ENCODE measurements around the gene UBE2R2.
"Not testable (repeated sequence)": the region's sequence is repeated elsewhere in the genome, so short reads cannot be mapped to it uniquely, and the experiment has no call there.

Gene UBE2R2

DNA sequence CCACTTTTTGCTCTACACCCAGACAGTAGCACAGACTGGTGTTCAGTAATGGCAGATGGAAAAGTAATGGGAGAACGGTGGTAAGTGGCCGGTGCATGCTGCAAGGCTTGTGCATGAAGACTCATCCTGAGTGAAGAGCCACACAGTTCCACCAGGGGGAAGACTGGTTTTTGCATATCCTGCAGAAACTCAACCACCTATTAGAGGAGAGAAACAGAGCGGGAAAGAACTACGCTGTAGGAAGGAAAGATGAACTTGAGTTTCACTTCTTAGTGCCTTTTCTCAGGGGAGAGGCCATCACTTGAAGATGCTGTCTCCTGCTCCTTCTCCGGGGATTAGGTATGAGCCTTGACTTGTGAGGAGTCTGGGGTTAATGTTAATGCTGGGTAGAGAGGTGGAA is 31.0 kb upstream of the UBE2R2 start:
- Histone ChIP-seq H3K36me3 (ENCODE audit: control insufficient read depth in 2 of 2, insufficient read depth in 2 of 2, low read length in 2 of 2) (no peaks in the 10 kb centered on the region), H3K4me1 (ENCODE audit: control insufficient read depth, insufficient read depth, low read length) (no peaks in the 10 kb centered on the region), H3K27ac (ENCODE audit: low read length) (no peak overlapping the region), H3K9ac (ENCODE audit: low read length in 2 of 2) (no peak overlapping the region), H3K27me3 (ENCODE audit: control insufficient read depth in 1 of 2, insufficient read depth in 2 of 2, low read length in 2 of 2) (no peaks in the 10 kb centered on the region), H3K4me3 (ENCODE audit: low read length in 2 of 2) (no peak overlapping the region), H3K9me3 (ENCODE audit: control insufficient read depth in 2 of 2, low read length in 2 of 2) (no peaks in the 10 kb centered on the region)

DNA sequence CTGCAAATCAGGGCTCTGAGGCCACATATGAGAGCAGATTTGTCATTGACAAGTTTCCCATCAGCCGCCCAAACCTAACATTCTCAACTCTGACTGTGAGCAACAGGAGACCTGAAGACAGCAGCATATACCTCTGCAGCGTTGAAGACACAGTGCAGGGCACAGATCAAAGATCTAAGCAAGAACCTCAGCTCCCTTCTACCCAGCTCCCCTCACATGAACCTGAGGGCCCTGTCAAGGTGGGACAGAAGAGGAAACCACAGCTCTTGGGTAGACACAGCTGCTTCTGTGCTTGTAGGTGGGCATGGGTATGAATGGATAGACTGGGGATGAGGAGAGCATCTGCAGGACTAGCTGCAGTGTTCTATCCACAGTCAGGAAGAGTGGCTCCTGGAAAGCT is 30.3 kb upstream of the UBE2R2 start:
- no peak overlapping the region for H3K9ac ChIP-seq (ENCODE audit: low read length in 2 of 2)
- no peak overlapping the region for H3K27ac ChIP-seq (ENCODE audit: low read length)
- H3K9me3 ChIP-seq (ENCODE audit: control insufficient read depth in 2 of 2, low read length in 2 of 2), result no peaks in the 10 kb centered on the region
- H3K4me3 ChIP-seq (ENCODE audit: low read length in 2 of 2), result no peak overlapping the region
- H3K4me1 ChIP-seq (ENCODE audit: control insufficient read depth, insufficient read depth, low read length), result no peaks in the 10 kb centered on the region
- H3K27me3 ChIP-seq (ENCODE audit: control insufficient read depth in 1 of 2, insufficient read depth in 2 of 2, low read length in 2 of 2), result no peaks in the 10 kb centered on the region
- no peaks in the 10 kb centered on the region for H3K36me3 ChIP-seq (ENCODE audit: control insufficient read depth in 2 of 2, insufficient read depth in 2 of 2, low read length in 2 of 2)

DNA sequence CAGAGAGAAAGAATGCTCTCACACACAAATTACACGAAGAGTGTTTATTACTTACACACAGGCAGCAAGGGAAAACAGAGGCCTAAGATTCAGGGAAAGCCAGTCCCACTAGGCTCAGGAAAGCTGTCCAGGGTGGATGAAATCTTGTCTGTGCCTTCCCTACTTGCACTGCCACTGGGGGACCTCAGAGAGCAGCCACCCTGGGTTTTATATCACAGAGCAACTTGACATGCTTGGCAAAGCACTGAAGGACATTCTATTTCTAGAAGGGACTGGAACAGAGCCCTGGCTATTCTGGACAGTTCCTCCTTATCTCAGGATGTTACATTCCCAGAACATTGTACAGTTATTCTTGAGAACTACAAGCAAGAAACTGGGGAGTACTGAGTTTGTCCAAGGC is 29.1 kb upstream of the UBE2R2 start:
- Histone ChIP-seq H3K4me3 (ENCODE audit: low read length in 2 of 2) (no peak overlapping the region), H3K27me3 (ENCODE audit: control insufficient read depth in 1 of 2, insufficient read depth in 2 of 2, low read length in 2 of 2) (no peaks in the 10 kb centered on the region), H3K36me3 (ENCODE audit: control insufficient read depth in 2 of 2, insufficient read depth in 2 of 2, low read length in 2 of 2) (no peaks in the 10 kb centered on the region), H3K9me3 (ENCODE audit: control insufficient read depth in 2 of 2, low read length in 2 of 2) (no peaks in the 10 kb centered on the region), H3K4me1 (ENCODE audit: control insufficient read depth, insufficient read depth, low read length) (no peaks in the 10 kb centered on the region), H3K27ac (ENCODE audit: low read length) (no peak overlapping the region), H3K9ac (ENCODE audit: low read length in 2 of 2) (no peak overlapping the region)

DNA sequence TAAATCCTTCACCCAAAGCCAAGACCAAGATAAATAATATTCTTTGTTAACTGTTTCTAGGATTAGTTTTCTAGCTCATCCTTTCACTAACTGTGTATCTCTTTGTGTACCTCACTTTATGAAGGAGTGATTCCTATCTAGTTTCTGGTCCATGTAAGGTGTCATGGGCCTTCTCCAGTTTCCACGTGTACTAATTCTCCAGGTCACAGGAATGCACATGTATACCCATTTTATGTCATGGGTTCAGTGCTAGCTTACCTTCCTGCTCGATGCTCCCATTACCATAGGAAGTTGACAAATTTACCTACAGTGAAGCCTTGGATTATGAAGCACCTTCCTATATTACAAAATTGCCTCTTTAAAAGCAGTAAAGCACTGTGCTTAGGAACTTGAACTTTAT is 27.5 kb upstream of the UBE2R2 start:
- H3K4me3 ChIP-seq (ENCODE audit: low read length in 2 of 2); H3K4me1 ChIP-seq (ENCODE audit: control insufficient read depth, insufficient read depth, low read length); H3K9ac ChIP-seq (ENCODE audit: low read length in 2 of 2); H3K27ac ChIP-seq (ENCODE audit: low read length); H3K27me3 ChIP-seq (ENCODE audit: control insufficient read depth in 1 of 2, insufficient read depth in 2 of 2, low read length in 2 of 2); H3K36me3 ChIP-seq (ENCODE audit: control insufficient read depth in 2 of 2, insufficient read depth in 2 of 2, low read length in 2 of 2); H3K9me3 ChIP-seq (ENCODE audit: control insufficient read depth in 2 of 2, low read length in 2 of 2): not testable (repeated sequence)

DNA sequence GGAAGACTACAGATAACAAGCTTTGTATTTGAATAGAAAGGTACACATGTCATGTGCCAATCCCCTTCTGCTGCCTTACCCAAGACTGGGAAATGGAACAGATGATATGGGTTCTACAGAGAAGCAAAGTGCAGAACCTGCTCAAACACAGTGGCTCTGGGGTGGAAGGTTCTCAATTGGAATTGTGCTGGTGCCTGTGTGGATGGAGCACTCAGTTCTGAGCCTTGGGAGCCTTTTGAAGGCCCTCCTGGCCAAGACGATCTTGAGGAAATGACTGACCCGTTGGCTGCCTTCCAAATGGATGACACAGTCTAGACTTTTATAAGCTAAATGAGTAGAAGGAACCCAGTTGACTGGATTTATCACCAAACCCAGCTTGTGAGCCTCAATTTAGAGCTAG is 25.8 kb upstream of the UBE2R2 start:
- no peak overlapping the region for H3K9ac ChIP-seq (ENCODE audit: low read length in 2 of 2)
- H3K4me1 ChIP-seq (ENCODE audit: control insufficient read depth, insufficient read depth, low read length), result no peaks in the 10 kb centered on the region
- no peaks in the 10 kb centered on the region for H3K36me3 ChIP-seq (ENCODE audit: control insufficient read depth in 2 of 2, insufficient read depth in 2 of 2, low read length in 2 of 2)
- no peaks in the 10 kb centered on the region for H3K9me3 ChIP-seq (ENCODE audit: control insufficient read depth in 2 of 2, low read length in 2 of 2)
- no peak overlapping the region for H3K27ac ChIP-seq (ENCODE audit: low read length)
- no peak overlapping the region for H3K4me3 ChIP-seq (ENCODE audit: low read length in 2 of 2)
- peaks cover 0 to 2% of the 10 kb centered on the region in 2 donors for H3K27me3 ChIP-seq (ENCODE audit: control insufficient read depth in 1 of 2, insufficient read depth in 2 of 2, low read length in 2 of 2)

DNA sequence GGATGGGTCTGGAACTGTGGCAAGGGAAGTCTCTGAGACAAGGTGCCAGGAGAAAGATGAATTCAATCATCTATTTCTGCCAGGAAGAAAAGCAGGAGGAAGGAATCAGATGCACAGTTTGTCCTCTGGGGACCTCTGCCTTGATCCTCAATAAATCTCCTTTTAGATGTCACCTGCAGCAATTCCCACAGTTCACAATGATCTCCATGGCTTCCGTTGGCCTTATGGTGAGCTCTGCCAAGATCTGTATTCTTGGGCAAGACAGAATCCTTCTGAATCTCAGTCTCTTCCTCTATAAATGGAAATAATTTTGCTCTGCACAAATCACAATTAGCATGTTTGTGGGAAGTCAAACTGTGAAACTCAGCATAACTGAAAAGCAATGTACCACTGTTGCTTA is 23.5 kb upstream of the UBE2R2 start:
- H3K9me3 ChIP-seq (ENCODE audit: control insufficient read depth in 2 of 2, low read length in 2 of 2); H3K9ac ChIP-seq (ENCODE audit: low read length in 2 of 2); H3K27ac ChIP-seq (ENCODE audit: low read length); H3K4me3 ChIP-seq (ENCODE audit: low read length in 2 of 2); H3K36me3 ChIP-seq (ENCODE audit: control insufficient read depth in 2 of 2, insufficient read depth in 2 of 2, low read length in 2 of 2); H3K27me3 ChIP-seq (ENCODE audit: control insufficient read depth in 1 of 2, insufficient read depth in 2 of 2, low read length in 2 of 2); H3K4me1 ChIP-seq (ENCODE audit: control insufficient read depth, insufficient read depth, low read length): not testable (repeated sequence)

DNA sequence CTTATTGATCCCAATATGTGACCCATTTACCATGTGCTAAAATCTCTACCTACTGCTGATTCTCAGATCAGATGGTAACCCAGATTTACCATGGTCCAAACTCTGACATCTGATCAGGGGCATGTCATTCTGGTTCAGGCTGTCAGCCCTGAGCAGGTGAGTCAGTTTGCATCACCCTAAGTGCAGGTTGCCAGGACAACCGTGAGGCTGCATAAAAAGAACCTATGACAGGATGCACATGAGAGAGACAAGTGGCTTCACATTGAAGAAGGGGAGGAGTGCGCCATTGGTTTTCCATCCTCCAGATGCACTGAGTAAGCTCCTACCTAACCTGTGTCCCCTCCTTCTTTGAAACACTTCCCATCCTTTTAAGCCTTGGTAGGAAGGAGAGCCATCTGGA is 22.4 kb upstream of the UBE2R2 start:
- H3K9me3 ChIP-seq (ENCODE audit: control insufficient read depth in 2 of 2, low read length in 2 of 2), result no peaks in the 10 kb centered on the region
- no peak overlapping the region for H3K9ac ChIP-seq (ENCODE audit: low read length in 2 of 2)
- H3K36me3 ChIP-seq (ENCODE audit: control insufficient read depth in 2 of 2, insufficient read depth in 2 of 2, low read length in 2 of 2), result no peaks in the 10 kb centered on the region
- H3K27me3 ChIP-seq (ENCODE audit: control insufficient read depth in 1 of 2, insufficient read depth in 2 of 2, low read length in 2 of 2), result peaks cover 0 to 6% of the 10 kb centered on the region in 2 donors
- no peak overlapping the region for H3K4me3 ChIP-seq (ENCODE audit: low read length in 2 of 2)
- no peaks in the 10 kb centered on the region for H3K4me1 ChIP-seq (ENCODE audit: control insufficient read depth, insufficient read depth, low read length)
- no peak overlapping the region for H3K27ac ChIP-seq (ENCODE audit: low read length)

DNA sequence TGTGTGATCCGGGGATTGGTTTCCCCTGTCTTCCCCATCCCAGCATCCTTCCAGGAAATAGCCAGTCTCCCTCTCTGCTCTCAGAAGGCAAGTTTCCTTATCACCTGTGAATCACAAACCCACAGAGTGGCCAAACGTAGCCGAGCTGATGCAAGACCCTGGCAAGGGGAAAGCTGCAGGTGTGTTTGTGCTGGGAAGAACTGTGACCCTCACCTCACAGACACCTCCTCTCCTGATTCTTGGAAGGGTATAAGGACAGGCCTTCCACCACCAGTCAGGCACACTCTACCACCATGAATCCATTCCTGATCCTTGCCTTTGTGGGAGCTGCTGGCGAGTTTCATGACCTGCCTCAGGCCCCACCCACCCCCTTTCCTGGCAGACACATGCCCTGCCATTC is 21.7 kb upstream of the UBE2R2 start, which contains the start of gene PRSS3:
PRSS3 (plus strand) TSS at position 281 of the 400 bp plus-strand sequence; CDS start at position 294, 13 bp downstream.
- H3K4me1 ChIP-seq (ENCODE audit: control insufficient read depth, insufficient read depth, low read length), result no peaks in the 10 kb centered on the region
- no peak within 1 kb of the TSS for H3K27ac ChIP-seq (ENCODE audit: low read length)
- no peaks in the 10 kb centered on the region for H3K36me3 ChIP-seq (ENCODE audit: control insufficient read depth in 2 of 2, insufficient read depth in 2 of 2, low read length in 2 of 2)
- no peaks in the 10 kb centered on the region for H3K9me3 ChIP-seq (ENCODE audit: control insufficient read depth in 2 of 2, low read length in 2 of 2)
- no peak within 1 kb of the TSS for H3K4me3 ChIP-seq (ENCODE audit: low read length in 2 of 2)
- no peak within 1 kb of the TSS for H3K9ac ChIP-seq (ENCODE audit: low read length in 2 of 2)
- peaks cover 0 to 6% of the 10 kb centered on the region in 2 donors for H3K27me3 ChIP-seq (ENCODE audit: control insufficient read depth in 1 of 2, insufficient read depth in 2 of 2, low read length in 2 of 2)

DNA sequence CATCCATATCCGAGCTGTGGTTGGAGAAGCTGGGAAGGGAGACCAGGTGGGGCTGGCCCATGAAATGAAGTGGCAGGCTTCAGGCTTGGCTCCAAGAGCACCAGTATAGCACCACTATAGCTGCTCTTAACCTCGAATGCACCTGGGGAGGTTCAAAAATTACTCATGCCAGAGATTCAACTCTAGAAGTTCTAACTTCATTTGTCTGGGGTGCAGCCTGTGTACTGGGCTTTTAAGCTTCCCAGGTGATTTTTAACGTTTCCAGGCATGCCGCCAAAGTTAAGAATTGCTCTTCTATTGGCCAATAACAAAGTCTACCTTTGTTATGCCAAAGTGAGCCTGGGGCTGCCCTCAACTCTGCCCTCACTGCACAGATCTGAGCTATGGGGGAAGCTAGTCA is 21.1 kb upstream of the UBE2R2 start:
- Histone ChIP-seq H3K27me3 (ENCODE audit: control insufficient read depth in 1 of 2, insufficient read depth in 2 of 2, low read length in 2 of 2) (peaks cover 0 to 6% of the 10 kb centered on the region in 2 donors), H3K36me3 (ENCODE audit: control insufficient read depth in 2 of 2, insufficient read depth in 2 of 2, low read length in 2 of 2) (no peaks in the 10 kb centered on the region), H3K4me3 (ENCODE audit: low read length in 2 of 2) (no peak overlapping the region), H3K9me3 (ENCODE audit: control insufficient read depth in 2 of 2, low read length in 2 of 2) (no peaks in the 10 kb centered on the region), H3K9ac (ENCODE audit: low read length in 2 of 2) (no peak overlapping the region), H3K27ac (ENCODE audit: low read length) (no peak overlapping the region), H3K4me1 (ENCODE audit: control insufficient read depth, insufficient read depth, low read length) (no peaks in the 10 kb centered on the region)

DNA sequence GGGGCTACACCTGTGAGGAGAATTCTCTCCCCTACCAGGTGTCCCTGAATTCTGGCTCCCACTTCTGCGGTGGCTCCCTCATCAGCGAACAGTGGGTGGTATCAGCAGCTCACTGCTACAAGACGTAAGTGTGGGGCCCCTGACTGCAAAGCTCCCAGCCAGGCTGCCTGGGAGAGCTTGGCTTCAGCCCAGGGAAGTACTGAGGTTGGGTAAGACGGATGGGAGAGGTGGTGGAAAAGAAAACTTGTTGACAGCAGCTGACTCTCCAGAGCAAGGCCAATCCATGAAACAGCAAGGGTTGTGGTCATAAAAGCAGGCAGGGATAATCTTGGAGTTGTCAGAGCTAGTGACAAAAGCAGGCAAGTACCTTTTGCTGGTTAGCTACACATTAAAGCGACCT is 20.3 kb upstream of the UBE2R2 start:
- not testable (repeated sequence) for H3K36me3 ChIP-seq (ENCODE audit: control insufficient read depth in 2 of 2, insufficient read depth in 2 of 2, low read length in 2 of 2); H3K27ac ChIP-seq (ENCODE audit: low read length); H3K4me1 ChIP-seq (ENCODE audit: control insufficient read depth, insufficient read depth, low read length)

DNA sequence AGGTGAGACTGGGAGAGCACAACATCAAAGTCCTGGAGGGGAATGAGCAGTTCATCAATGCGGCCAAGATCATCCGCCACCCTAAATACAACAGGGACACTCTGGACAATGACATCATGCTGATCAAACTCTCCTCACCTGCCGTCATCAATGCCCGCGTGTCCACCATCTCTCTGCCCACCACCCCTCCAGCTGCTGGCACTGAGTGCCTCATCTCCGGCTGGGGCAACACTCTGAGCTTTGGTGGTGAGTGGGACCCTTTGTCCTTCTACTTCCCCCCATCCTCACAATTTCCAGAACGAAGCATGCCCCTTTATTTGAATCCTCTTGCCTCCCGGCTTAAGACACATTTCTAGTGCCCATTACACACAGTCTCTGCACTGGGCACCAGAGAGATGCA is 19.1 kb upstream of the UBE2R2 start:
- no peak overlapping the region for H3K9ac ChIP-seq (ENCODE audit: low read length in 2 of 2)
- H3K4me1 ChIP-seq (ENCODE audit: control insufficient read depth, insufficient read depth, low read length), result no peaks in the 10 kb centered on the region
- peaks cover 0 to 6% of the 10 kb centered on the region in 2 donors for H3K27me3 ChIP-seq (ENCODE audit: control insufficient read depth in 1 of 2, insufficient read depth in 2 of 2, low read length in 2 of 2)
- H3K9me3 ChIP-seq (ENCODE audit: control insufficient read depth in 2 of 2, low read length in 2 of 2), result no peaks in the 10 kb centered on the region
- no peak overlapping the region for H3K4me3 ChIP-seq (ENCODE audit: low read length in 2 of 2)
- no peaks in the 10 kb centered on the region for H3K36me3 ChIP-seq (ENCODE audit: control insufficient read depth in 2 of 2, insufficient read depth in 2 of 2, low read length in 2 of 2)
- no peak overlapping the region for H3K27ac ChIP-seq (ENCODE audit: low read length)

More for the DNA sequence above, 20.3 kb upstream of the UBE2R2 start:
- not testable (repeated sequence) for H3K9ac ChIP-seq (ENCODE audit: low read length in 2 of 2); H3K4me3 ChIP-seq (ENCODE audit: low read length in 2 of 2); H3K27me3 ChIP-seq (ENCODE audit: control insufficient read depth in 1 of 2, insufficient read depth in 2 of 2, low read length in 2 of 2); H3K9me3 ChIP-seq (ENCODE audit: control insufficient read depth in 2 of 2, low read length in 2 of 2)

DNA sequence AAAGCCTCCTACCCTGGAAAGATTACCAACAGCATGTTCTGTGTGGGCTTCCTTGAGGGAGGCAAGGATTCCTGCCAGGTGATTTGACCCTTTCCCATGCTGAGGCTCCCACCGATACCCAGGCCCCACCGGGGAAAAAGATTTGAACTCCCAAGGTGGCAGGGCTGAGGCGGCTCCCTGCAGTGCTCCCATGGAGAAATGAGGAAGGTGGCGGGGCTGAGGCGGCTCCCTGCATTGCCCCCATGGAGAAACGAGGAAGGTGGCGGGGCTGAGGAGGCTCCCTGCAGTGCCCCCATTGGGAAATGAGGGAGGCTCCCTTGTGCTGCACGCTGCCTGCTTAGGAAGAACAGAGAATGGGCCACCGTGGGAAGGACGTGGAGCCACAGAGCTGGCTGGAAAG is 18.4 kb upstream of the UBE2R2 start:
- Histone ChIP-seq H3K4me1 (ENCODE audit: control insufficient read depth, insufficient read depth, low read length) (no peaks in the 10 kb centered on the region), H3K36me3 (ENCODE audit: control insufficient read depth in 2 of 2, insufficient read depth in 2 of 2, low read length in 2 of 2) (no peaks in the 10 kb centered on the region), H3K27ac (ENCODE audit: low read length) (no peak overlapping the region), H3K9me3 (ENCODE audit: control insufficient read depth in 2 of 2, low read length in 2 of 2) (no peaks in the 10 kb centered on the region), H3K4me3 (ENCODE audit: low read length in 2 of 2) (no peak overlapping the region), H3K9ac (ENCODE audit: low read length in 2 of 2) (no peak overlapping the region), H3K27me3 (ENCODE audit: control insufficient read depth in 1 of 2, insufficient read depth in 2 of 2, low read length in 2 of 2) (peaks cover 0 to 6% of the 10 kb centered on the region in 2 donors)

Data from stomach smooth muscle (tissue), 2 donors.